ENCODE measurements around the gene SHANK1.

GRCh38 chr19:50659318-50660087 lies 60.1 kb downstream of the SHANK1 start:
- TF ChIP-seq POLR2AphosphoS5 (IDR thresholded peaks at IDR 0.05) (no peak), EP300 (IDR thresholded peaks at IDR 0.05; ENCODE audit: low read depth) (no peak), POLR2A (IDR thresholded peaks at IDR 0.05) (no peak)
- TF ChIP-seq, protein P1, sequence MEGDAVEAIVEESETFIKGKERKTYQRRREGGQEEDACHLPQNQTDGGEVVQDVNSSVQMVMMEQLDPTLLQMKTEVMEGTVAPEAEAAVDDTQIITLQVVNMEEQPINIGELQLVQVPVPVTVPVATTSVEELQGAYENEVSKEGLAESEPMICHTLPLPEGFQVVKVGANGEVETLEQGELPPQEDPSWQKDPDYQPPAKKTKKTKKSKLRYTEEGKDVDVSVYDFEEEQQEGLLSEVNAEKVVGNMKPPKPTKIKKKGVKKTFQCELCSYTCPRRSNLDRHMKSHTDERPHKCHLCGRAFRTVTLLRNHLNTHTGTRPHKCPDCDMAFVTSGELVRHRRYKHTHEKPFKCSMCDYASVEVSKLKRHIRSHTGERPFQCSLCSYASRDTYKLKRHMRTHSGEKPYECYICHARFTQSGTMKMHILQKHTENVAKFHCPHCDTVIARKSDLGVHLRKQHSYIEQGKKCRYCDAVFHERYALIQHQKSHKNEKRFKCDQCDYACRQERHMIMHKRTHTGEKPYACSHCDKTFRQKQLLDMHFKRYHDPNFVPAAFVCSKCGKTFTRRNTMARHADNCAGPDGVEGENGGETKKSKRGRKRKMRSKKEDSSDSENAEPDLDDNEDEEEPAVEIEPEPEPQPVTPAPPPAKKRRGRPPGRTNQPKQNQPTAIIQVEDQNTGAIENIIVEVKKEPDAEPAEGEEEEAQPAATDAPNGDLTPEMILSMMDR (IDR thresholded peaks at IDR 0.05) = no peak
